Vagina (tissue), 2 donors: Measurements from ENCODE around the gene NINJ1. TPM values are rescaled to one million over a fixed set of nuclear protein-coding genes. Genes with fewer than 3 reads are reported as not detected.

ENCODE experiments used
- DNase-seq, 2 donors: peaks; one replicate each; pipeline ENCODE4 v3.0.0-alpha.2; 2017; ENCODE audit errors: extremely low spot score in 2 of 2
- H3K27ac ChIP-seq: fragments of 200-600 bp; sonication (generic); one replicate; pipeline ENCODE4 v1.5.1; 2019
- H3K27me3 ChIP-seq: fragments of 200-600 bp; sonication (generic); one replicate; pipeline ENCODE4 v1.5.1; 2019
- H3K36me3 ChIP-seq, 2 donors: fragments of 200-600 bp; sonication (generic); one replicate each; pipeline ENCODE4 v1.5.1; 2017 to 2019
- H3K4me1 ChIP-seq: fragments of 200-600 bp; sonication (generic); one replicate; pipeline ENCODE4 v1.5.1; 2019
- H3K4me3 ChIP-seq, 2 donors: fragments of 200-600 bp; sonication (generic); 1 replicate in 1 of 2; 2 replicates in 1 of 2; pipeline ENCODE4 v1.5.1; 2016 to 2019
- H3K9me3 ChIP-seq: fragments of 200-600 bp; sonication (generic); one replicate; pipeline ENCODE4 v1.5.1; 2019
- POLR2A ChIP-seq, 2 donors: fragments of 450-650 bp; IDR thresholded peaks; one replicate each; pipeline ENCODE4 v1.6.1; 2017; ENCODE audit warnings: antibody characterized with exemption in 2 of 2, mild to moderate bottlenecking in 2 of 2, moderate library complexity in 2 of 2
- POLR2AphosphoS5 ChIP-seq, 2 donors: sonication (generic); formaldehyde crosslinking; IDR thresholded peaks; one replicate each; pipeline ENCODE4 v1.9.0; 2017; ENCODE audit warnings: antibody characterized with exemption in 2 of 2, mild to moderate bottlenecking in 2 of 2, low read depth in 1 of 2; ENCODE audit not compliant: insufficient read depth in 1 of 2
- intact Hi-C: fragments of 100-400 bp; cut with DNase I; formaldehyde crosslinking; loops from one replicate; pipeline ENCODE4 v1.15.1; 2023
- total RNA-seq: library from RNA; depleted of rRNA; stranded (reverse); fragments of >200 nt; gene quantifications from one replicate; pipeline ENCODE4 v1.2.3, GENCODE V29; 2016
- TF ChIP-seq, protein P1 (sequence below), 3 experiments: fragments of 450-650 bp in 2 of 3; fragments of 200-600 bp in 1 of 3; sonication (generic) in 1 of 3; IDR thresholded peaks; one replicate each; pipeline ENCODE4 v1.5.1; 2017 to 2019; ENCODE audit warnings: antibody characterized with exemption in 3 of 3, mild to moderate bottlenecking in 2 of 3, moderate library complexity in 2 of 3

Gene NINJ1
- total RNA-seq, 1 donor from 2014 or later: 78.6 TPM

DNA sequence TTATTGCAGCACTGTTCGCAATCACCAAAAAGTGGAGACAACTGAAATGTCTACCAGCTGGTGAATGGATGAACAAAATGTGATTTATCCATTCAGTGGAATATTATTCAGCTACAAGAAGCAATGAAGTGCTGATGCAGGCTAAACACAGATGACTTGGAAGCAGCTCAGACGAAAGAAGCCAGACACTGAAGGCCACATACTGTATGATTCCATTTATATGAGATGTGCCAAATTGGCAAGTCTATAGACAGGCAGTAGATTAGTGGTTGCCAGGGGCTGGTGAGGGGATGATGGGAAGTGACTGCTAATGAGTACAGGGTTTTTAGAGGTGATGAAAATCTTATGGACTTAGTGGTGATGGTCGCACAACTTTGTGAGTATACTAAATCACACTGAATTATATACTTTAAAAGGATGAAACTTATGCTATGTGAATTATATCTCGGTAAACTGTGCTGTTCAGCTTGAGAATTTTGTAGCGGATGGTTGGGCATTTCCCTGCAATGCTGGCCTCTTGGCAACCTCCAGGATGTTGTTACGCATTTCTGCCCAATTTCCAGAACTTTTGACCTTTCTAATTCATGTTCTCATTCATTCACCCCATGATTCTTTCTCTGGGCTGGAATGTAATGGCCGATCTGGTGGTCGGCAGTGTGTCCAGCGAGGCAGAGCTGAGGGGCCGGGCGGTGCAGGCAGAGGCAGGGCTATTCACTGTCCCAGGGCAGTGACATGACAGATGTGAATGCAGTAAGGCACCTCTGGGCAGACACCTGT lies 27.9 kb upstream of the NINJ1 start:
- intact Hi-C loops: no loop called here
- no peak for TF ChIP-seq POLR2AphosphoS5 (IDR thresholded peaks at IDR 0.05; ENCODE audit: insufficient read depth in 1 of 2, low read depth in 1 of 2)
- TF ChIP-seq, protein P1, sequence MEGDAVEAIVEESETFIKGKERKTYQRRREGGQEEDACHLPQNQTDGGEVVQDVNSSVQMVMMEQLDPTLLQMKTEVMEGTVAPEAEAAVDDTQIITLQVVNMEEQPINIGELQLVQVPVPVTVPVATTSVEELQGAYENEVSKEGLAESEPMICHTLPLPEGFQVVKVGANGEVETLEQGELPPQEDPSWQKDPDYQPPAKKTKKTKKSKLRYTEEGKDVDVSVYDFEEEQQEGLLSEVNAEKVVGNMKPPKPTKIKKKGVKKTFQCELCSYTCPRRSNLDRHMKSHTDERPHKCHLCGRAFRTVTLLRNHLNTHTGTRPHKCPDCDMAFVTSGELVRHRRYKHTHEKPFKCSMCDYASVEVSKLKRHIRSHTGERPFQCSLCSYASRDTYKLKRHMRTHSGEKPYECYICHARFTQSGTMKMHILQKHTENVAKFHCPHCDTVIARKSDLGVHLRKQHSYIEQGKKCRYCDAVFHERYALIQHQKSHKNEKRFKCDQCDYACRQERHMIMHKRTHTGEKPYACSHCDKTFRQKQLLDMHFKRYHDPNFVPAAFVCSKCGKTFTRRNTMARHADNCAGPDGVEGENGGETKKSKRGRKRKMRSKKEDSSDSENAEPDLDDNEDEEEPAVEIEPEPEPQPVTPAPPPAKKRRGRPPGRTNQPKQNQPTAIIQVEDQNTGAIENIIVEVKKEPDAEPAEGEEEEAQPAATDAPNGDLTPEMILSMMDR (IDR thresholded peaks at IDR 0.05): no peak
- no peak for TF ChIP-seq POLR2A (IDR thresholded peaks at IDR 0.05)
- Histone ChIP-seq H3K9me3 (no peaks in the 10 kb centered on the region), H3K36me3 (no peaks in the 10 kb centered on the region), H3K4me1 (peaks cover 6% of the 10 kb centered on the region), H3K4me3 (no peak overlapping the region), H3K27ac (no peak overlapping the region), H3K27me3 (no peaks in the 10 kb centered on the region)
- no peak for DNase-seq

DNA sequence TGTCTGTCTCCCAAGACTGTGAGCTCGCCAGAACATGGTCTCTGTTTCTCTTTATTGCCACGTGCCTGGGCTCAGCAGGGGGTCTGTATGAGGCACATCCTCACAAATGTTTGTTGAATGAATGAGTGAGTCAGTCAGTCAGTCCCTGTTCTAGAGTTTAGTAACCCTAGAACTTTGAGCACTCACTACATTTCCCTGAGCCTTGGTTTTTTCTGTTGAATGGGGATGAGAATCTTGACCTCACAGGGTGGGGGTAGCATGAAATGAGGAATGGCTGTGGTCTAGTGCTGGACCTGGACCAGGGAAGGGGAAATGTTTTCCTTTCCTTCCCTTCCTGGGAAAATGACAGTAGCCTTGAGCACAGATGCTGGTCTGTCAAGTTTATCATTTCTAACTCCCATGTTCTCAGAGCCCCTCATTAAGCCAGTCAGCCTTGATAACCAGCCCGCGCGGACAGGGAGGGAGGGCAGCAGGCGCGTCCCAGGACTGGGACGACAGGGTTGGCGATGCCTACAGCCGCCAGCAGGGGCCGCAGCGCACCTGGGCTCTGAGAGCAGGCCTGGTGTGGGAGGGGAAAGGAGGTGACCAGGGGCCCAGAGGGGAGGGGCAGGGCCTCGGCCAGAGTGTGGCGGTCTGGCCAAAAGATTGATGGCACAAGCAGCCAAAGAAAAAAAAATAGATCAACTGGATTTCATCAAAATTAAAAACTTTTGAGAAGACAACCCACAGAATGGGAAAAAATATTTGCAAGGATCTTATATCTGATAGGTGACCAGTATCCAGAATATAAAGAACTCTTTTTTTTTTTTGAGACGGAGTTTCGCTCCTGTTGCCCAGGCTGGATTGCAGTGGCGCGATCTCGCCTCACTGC lies 25.8 kb upstream of the NINJ1 start:
- TF ChIP-seq POLR2A (IDR thresholded peaks at IDR 0.05): no peak
- TF ChIP-seq, protein P1 (IDR thresholded peaks at IDR 0.05): peak; percentile 91 to 97 (median 95)
- TF ChIP-seq POLR2AphosphoS5 (IDR thresholded peaks at IDR 0.05; ENCODE audit: insufficient read depth in 1 of 2, low read depth in 1 of 2): peak in 1 of 2 donors; percentile 24
- Histone ChIP-seq H3K36me3 (no peaks in the 10 kb centered on the region), H3K27ac (no peak overlapping the region), H3K27me3 (no peaks in the 10 kb centered on the region), H3K9me3 (no peaks in the 10 kb centered on the region), H3K4me1 (peaks cover 6% of the 10 kb centered on the region), H3K4me3 (no peak overlapping the region)
- intact Hi-C loops: loop anchor here (2.0 kb wide), 1 partner anchor 147 kb away; no protein-coding TSS in a partner anchor
- no peak for DNase-seq

DNA sequence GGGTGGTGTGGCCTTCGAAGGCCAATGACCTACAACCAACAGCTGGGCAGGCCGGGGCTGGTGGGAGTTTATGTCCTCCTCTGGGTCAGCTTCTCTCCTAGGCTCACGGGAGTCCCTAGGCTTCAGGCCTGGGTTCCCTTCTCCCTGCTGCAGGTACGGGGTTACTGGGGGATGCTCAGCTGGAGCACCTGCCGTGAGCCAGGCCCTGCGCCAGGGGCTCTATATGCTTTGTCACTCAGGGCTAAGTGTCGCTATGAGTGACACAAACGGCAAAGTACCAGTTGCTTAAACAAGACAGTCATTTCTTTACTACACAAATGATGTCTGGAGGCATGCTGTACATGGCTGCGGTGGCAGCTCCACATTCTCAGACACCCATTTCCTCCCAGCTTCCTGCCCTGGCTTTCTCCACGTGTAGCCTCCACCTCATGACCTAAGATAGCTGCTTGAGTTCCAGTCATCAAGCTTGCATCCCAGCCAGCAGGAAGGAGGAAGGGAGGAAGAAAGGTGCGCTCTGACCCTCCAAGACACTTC lies 22.5 kb upstream of the NINJ1 start:
- no peak overlapping the region for H3K27ac ChIP-seq
- H3K36me3 ChIP-seq: no peaks in the 10 kb centered on the region
- no peak for TF ChIP-seq POLR2A (IDR thresholded peaks at IDR 0.05)
- TF ChIP-seq, protein P1 (IDR thresholded peaks at IDR 0.05): no peak
- TF ChIP-seq POLR2AphosphoS5 (IDR thresholded peaks at IDR 0.05; ENCODE audit: insufficient read depth in 1 of 2, low read depth in 1 of 2): no peak
- H3K4me3 ChIP-seq: no peak overlapping the region
- peaks cover 6% of the 10 kb centered on the region for H3K4me1 ChIP-seq
- H3K27me3 ChIP-seq: no peaks in the 10 kb centered on the region
- H3K9me3 ChIP-seq: no peaks in the 10 kb centered on the region
- intact Hi-C loops: no loop called here
- DNase-seq: no peak

GRCh38 chr9:93155716-93156474 lies 21.8 kb upstream of the NINJ1 start:
- H3K4me1 ChIP-seq: peaks cover 6% of the 10 kb centered on the region
- H3K4me3 ChIP-seq: no peak overlapping the region
- intact Hi-C loops: no loop called here
- no peak overlapping the region for H3K27ac ChIP-seq
- no peak for TF ChIP-seq POLR2AphosphoS5 (IDR thresholded peaks at IDR 0.05; ENCODE audit: insufficient read depth in 1 of 2, low read depth in 1 of 2)
- TF ChIP-seq, protein P1 (IDR thresholded peaks at IDR 0.05): no peak
- no peak for TF ChIP-seq POLR2A (IDR thresholded peaks at IDR 0.05)
- no peaks in the 10 kb centered on the region for H3K36me3 ChIP-seq
- no peaks in the 10 kb centered on the region for H3K9me3 ChIP-seq
- no peaks in the 10 kb centered on the region for H3K27me3 ChIP-seq
- no peak for DNase-seq
